GM12801 (cell line): ENCODE measurements around the gene HORMAD2.

ENCODE experiments used
- CTCF ChIP-seq: IDR thresholded peaks from one replicate; pipeline ENCODE4 v1.5.1; 2011; ENCODE audit warnings: control low read depth; ENCODE audit not compliant: insufficient read length; ENCODE audit errors: extremely low read depth

HORMAD2 gene

GRCh38 chr22:30182350-30182745 is 102.1 kb downstream of the HORMAD2 start:
- no peak for TF ChIP-seq CTCF

GRCh38 chr22:30182815-30183214 is 102.6 kb downstream of the HORMAD2 start:
- no peak for TF ChIP-seq CTCF

- TF ChIP-seq CTCF = no peak
Observed at GRCh38 chr22:30183271-30183670, 103.0 kb downstream of the HORMAD2 start.

- no peak for TF ChIP-seq CTCF
Observed at GRCh38 chr22:30183861-30184278, 103.6 kb downstream of the HORMAD2 start.

- TF ChIP-seq CTCF = no peak
Observed at GRCh38 chr22:30185129-30185528, 104.9 kb downstream of the HORMAD2 start.

GRCh38 chr22:30185549-30185948 is 105.3 kb downstream of the HORMAD2 start:
- TF ChIP-seq CTCF = no peak

- no peak for TF ChIP-seq CTCF
Observed at GRCh38 chr22:30186041-30186440, 105.8 kb downstream of the HORMAD2 start.

- TF ChIP-seq CTCF = no peak
Observed at GRCh38 chr22:30186510-30186909, 106.2 kb downstream of the HORMAD2 start.
